Measurements from ENCODE around the gene ZNF23.

Gene ZNF23

GRCh38 chr16:71439523-71439922 lies 22.5 kb downstream of the ZNF23 start:
- TF ChIP-seq ZFX (IDR thresholded peaks at IDR 0.05; ENCODE audit: borderline replicate concordance), result no peak
- TF ChIP-seq CTCF (IDR thresholded peaks at IDR 0.05), result no peak
- H3K27ac ChIP-seq, result no peak overlapping the region

DNA sequence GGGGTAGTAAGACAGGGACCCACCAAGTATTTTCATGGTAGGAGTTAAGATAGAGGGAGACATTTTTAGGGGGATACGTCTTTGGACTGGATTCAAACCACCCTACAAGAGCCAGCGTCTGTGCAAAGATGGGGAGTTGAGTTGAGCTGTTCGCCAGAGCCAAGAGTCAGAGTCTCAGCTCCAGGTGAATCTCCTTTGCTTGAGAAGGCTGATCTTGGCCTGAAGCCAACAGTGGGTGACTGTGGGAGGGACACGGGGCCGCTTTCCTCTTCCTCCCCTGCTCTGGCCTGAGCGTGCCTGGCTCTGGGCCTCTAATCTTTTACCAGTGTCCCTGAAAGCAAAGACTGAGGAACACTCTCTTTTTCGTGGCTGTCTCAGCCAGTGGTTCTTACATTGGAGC lies 25.6 kb downstream of the ZNF23 start:
- TF ChIP-seq CTCF (IDR thresholded peaks at IDR 0.05), result no peak
- TF ChIP-seq ZFX (IDR thresholded peaks at IDR 0.05; ENCODE audit: borderline replicate concordance), result no peak
- H3K27ac ChIP-seq, result no peak overlapping the region

GRCh38 chr16:71432906-71433305 lies 29.1 kb downstream of the ZNF23 start:
- H3K27ac ChIP-seq, result no peak overlapping the region
- TF ChIP-seq CTCF (IDR thresholded peaks at IDR 0.05) (no peak), ZFX (IDR thresholded peaks at IDR 0.05; ENCODE audit: borderline replicate concordance) (no peak)

- TF ChIP-seq CTCF (IDR thresholded peaks at IDR 0.05), result no peak
- no peak for TF ChIP-seq ZFX (IDR thresholded peaks at IDR 0.05; ENCODE audit: borderline replicate concordance)
- H3K27ac ChIP-seq, result no peak overlapping the region
These were observed 30.1 kb downstream of the ZNF23 start for GRCh38 chr16:71431991-71432390.

DNA sequence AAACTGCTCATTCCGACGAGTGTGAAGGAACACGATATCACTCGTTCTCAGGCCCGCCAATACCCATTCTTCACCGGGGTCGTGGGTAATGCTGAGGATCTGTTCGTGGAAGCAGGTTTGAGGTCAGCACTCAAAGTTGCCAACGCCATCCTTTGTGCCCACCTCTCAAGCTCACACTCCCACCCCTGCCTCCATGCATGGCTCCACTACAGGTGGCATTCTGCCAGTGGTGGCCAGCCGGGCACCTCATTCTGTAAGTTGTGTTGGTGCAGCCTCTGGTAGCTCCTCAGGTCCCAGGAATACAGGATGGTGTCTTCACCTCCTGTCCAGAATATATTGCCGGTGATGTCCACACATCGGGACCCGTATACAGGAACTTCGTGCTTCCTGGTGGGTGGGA lies 30.9 kb downstream of the ZNF23 start:
- TF ChIP-seq ZFX (IDR thresholded peaks at IDR 0.05; ENCODE audit: borderline replicate concordance) (no peak), CTCF (IDR thresholded peaks at IDR 0.05) (no peak)
- no peak overlapping the region for H3K27ac ChIP-seq

GRCh38 chr16:71430744-71431143 lies 31.3 kb downstream of the ZNF23 start:
- no peak for TF ChIP-seq ZFX (IDR thresholded peaks at IDR 0.05; ENCODE audit: borderline replicate concordance)
- TF ChIP-seq CTCF (IDR thresholded peaks at IDR 0.05), result no peak
- H3K27ac ChIP-seq, result no peak overlapping the region

DNA sequence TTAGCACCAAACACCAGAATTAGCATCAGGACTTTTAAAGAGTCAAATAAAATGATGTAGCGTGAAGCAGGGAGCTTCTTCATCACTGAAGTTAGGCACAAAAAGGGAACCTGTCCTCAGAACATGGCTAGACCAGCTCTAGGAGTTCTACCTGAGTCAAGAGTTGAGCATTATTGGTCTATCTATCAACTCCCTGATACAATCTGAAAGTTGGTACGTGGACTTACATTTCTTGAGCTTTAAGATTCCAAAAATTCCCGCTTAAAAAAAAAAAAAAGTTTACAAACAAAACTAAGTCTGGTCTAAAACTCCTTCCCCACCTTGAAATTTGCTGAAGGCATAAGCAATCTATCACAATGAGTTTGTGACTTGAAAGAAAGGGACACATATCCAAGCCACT lies 32.5 kb downstream of the ZNF23 start:
- no peak overlapping the region for H3K27ac ChIP-seq
- no peak for TF ChIP-seq CTCF (IDR thresholded peaks at IDR 0.05)
- TF ChIP-seq ZFX (IDR thresholded peaks at IDR 0.05; ENCODE audit: borderline replicate concordance), result no peak
